ENCODE data around the gene RABGAP1L.

GRCh38 chr1:175002910-175003517 lies 843.7 kb downstream of the RABGAP1L start:
- no peak for TF ChIP-seq CTCF (IDR thresholded peaks at IDR 0.05; ENCODE audit: low read depth, low read length)
- no peak for TF ChIP-seq POLR2A (IDR thresholded peaks at IDR 0.05; ENCODE audit: extremely low read depth, insufficient read length)
